ENCODE results near the gene FXYD1. TPM values are rescaled to one million over a fixed set of nuclear protein-coding genes. Genes with fewer than 3 reads are reported as not detected.

FXYD1 gene
- total RNA-seq, 4 donors from 2014 or later: 2.0 to 10.9 (median 6.7) TPM

DNA sequence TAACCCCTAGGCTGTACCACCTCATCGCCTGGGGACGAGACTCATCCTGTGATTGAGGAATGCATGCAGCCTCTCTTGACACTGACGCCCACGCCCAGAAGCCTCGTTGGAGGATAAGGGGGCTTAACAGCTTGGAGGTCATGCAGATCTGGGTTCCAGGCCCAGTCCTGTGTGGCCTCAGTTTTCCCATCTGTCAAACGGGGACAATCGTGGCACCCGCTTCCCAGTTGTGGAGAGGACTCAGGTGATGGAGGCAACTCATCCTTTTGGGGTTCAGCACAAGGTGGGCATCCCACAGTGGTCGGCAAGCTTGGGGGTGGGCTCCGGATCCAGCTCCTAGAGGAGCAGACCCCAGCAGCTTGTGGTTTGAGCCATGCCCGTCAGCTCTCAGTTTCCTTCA lies 2.4 kb upstream of the FXYD1 start:
- no peaks in the 10 kb centered on the region for H3K27me3 ChIP-seq
- peaks cover 65% of the 10 kb centered on the region for H3K4me1 ChIP-seq
- H3K9me3 ChIP-seq: no peaks in the 10 kb centered on the region
- WGBS: 56% methylated on average over 7 of the region's 11 CpGs
- no peaks in the 10 kb centered on the region for H3K36me3 ChIP-seq
- H3K4me3 ChIP-seq: no peak overlapping the region
- DNase-seq (ENCODE audit: low spot score in 2 of 2): peak in 1 of 2 donors; percentile 64
- H3K27ac ChIP-seq: no peak overlapping the region
- TF ChIP-seq, protein P1, sequence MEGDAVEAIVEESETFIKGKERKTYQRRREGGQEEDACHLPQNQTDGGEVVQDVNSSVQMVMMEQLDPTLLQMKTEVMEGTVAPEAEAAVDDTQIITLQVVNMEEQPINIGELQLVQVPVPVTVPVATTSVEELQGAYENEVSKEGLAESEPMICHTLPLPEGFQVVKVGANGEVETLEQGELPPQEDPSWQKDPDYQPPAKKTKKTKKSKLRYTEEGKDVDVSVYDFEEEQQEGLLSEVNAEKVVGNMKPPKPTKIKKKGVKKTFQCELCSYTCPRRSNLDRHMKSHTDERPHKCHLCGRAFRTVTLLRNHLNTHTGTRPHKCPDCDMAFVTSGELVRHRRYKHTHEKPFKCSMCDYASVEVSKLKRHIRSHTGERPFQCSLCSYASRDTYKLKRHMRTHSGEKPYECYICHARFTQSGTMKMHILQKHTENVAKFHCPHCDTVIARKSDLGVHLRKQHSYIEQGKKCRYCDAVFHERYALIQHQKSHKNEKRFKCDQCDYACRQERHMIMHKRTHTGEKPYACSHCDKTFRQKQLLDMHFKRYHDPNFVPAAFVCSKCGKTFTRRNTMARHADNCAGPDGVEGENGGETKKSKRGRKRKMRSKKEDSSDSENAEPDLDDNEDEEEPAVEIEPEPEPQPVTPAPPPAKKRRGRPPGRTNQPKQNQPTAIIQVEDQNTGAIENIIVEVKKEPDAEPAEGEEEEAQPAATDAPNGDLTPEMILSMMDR (IDR thresholded peaks at IDR 0.05): no peak
- TF ChIP-seq POLR2A (IDR thresholded peaks at IDR 0.05) (no peak), EP300 (IDR thresholded peaks at IDR 0.05) (no peak), POLR2AphosphoS5 (IDR thresholded peaks at IDR 0.05) (no peak)

- no peaks in the 10 kb centered on the region for H3K9me3 ChIP-seq
- DNase-seq (ENCODE audit: low spot score in 2 of 2): no peak
- peak overlapping the region; percentile 90 for H3K27ac ChIP-seq
- H3K27me3 ChIP-seq: no peaks in the 10 kb centered on the region
- H3K36me3 ChIP-seq: no peaks in the 10 kb centered on the region
- TF ChIP-seq EP300 (IDR thresholded peaks at IDR 0.05) (no peak), POLR2AphosphoS5 (IDR thresholded peaks at IDR 0.05) (no peak), POLR2A (IDR thresholded peaks at IDR 0.05) (no peak)
- TF ChIP-seq, protein P1 (IDR thresholded peaks at IDR 0.05): no peak
- H3K4me1 ChIP-seq: peaks cover 72% of the 10 kb centered on the region
- H3K4me3 ChIP-seq: no peak overlapping the region
- 45% methylated on average over 9 of the region's 9 CpGs for WGBS
Measured at GRCh38 chr19:35136977-35137702, 1.5 kb upstream of the FXYD1 start.

DNA sequence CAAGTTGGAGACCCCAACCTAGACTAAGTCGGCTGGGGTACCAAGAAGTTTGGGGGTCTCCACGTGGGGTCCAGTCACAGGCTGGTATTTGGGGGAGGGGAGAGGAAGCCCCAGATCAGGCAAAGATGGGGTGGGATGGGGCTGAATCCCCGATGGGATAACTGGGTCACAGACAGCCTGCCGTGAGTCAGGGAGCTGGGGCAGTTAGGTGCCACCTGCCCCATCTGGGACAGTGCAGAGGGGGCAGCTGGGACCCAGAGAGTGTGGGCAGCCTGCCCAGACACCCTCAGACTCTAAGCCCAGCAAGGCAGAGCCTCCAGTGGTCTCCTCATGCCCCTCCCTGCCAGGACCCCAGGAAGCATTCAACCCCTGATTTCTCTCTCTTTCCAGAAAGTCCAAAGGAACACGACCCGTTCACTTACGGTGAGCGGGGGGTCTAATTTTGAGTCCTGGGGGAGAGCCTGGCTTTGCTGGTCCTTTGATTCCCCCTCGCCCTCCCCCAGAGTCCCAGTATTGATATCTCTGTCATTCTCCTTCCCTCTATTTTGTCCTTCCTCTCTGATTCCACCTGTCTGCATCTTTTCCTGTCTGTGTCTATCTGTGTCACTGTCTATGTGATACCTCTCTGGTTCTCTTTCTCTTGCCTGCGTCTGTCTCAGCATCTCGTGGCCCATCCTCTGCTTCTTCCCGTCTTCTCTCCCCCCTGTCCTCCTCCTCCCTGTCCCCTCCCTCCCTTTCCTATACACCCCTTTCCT lies 1.8 kb downstream of the FXYD1 start:
- WGBS: 54% methylated on average over 12 of the region's 12 CpGs
- Histone ChIP-seq H3K27ac (peak overlapping the region; percentile 90), H3K36me3 (no peaks in the 10 kb centered on the region), H3K4me3 (peak overlapping the region; percentile 44), H3K27me3 (peaks cover 23% of the 10 kb centered on the region), H3K9me3 (no peaks in the 10 kb centered on the region), H3K4me1 (peaks cover 83% of the 10 kb centered on the region)
- TF ChIP-seq POLR2AphosphoS5 (IDR thresholded peaks at IDR 0.05) (no peak), POLR2A (IDR thresholded peaks at IDR 0.05) (no peak), EP300 (IDR thresholded peaks at IDR 0.05) (no peak)
- TF ChIP-seq, protein P1 (IDR thresholded peaks at IDR 0.05): no peak
- DNase-seq (ENCODE audit: low spot score in 2 of 2): peak in 1 of 2 donors; percentile 71

- TF ChIP-seq, protein P1 (IDR thresholded peaks at IDR 0.05): peak in 1 of 2 donors; percentile 64
- TF ChIP-seq EP300 (IDR thresholded peaks at IDR 0.05) (no peak), POLR2AphosphoS5 (IDR thresholded peaks at IDR 0.05) (no peak), POLR2A (IDR thresholded peaks at IDR 0.05) (peak in 1 of 2 donors; percentile 71)
- WGBS: 2% methylated on average over 21 of the region's 48 CpGs
- H3K4me3 ChIP-seq: peak overlapping the region; percentile 44
- H3K27ac ChIP-seq: peak overlapping the region; percentile 90
- peak; percentile 96 to 97 for DNase-seq (ENCODE audit: low spot score in 2 of 2)
- peaks cover 75% of the 10 kb centered on the region for H3K4me1 ChIP-seq
- H3K9me3 ChIP-seq: no peaks in the 10 kb centered on the region
- H3K27me3 ChIP-seq: peaks cover 23% of the 10 kb centered on the region
- no peaks in the 10 kb centered on the region for H3K36me3 ChIP-seq
Measured at GRCh38 chr19:35140962-35141836, 2.6 kb downstream of the FXYD1 start.
